Measurements from ENCODE around the gene PKD2. TPM values are rescaled to one million over a fixed set of nuclear protein-coding genes. Genes with fewer than 3 reads are reported as not detected.

PKD2 gene
- total RNA-seq, 2 donors from 2014 or later: 19.0 to 40.3 TPM

- intact Hi-C loops (cut with DNase I): no loop called here
- Histone ChIP-seq H3K4me3 (no peak overlapping the region), H3K27ac (no peak overlapping the region), H3K4me1 (replicated peaks) (no peaks in the 10 kb centered on the region), H3K9me3 (no peaks in the 10 kb centered on the region), H3K27me3 (replicated peaks; ENCODE audit: insufficient read depth) (no peaks in the 10 kb centered on the region), H3K36me3 (no peaks in the 10 kb centered on the region)
- WGBS: 94% methylated on average over 8 of the region's 8 CpGs
- no peak for TF ChIP-seq POLR2A (IDR thresholded peaks at IDR 0.05)
- TF ChIP-seq POLR2AphosphoS5 (IDR thresholded peaks at IDR 0.05): no peak
- TF ChIP-seq, protein P1, sequence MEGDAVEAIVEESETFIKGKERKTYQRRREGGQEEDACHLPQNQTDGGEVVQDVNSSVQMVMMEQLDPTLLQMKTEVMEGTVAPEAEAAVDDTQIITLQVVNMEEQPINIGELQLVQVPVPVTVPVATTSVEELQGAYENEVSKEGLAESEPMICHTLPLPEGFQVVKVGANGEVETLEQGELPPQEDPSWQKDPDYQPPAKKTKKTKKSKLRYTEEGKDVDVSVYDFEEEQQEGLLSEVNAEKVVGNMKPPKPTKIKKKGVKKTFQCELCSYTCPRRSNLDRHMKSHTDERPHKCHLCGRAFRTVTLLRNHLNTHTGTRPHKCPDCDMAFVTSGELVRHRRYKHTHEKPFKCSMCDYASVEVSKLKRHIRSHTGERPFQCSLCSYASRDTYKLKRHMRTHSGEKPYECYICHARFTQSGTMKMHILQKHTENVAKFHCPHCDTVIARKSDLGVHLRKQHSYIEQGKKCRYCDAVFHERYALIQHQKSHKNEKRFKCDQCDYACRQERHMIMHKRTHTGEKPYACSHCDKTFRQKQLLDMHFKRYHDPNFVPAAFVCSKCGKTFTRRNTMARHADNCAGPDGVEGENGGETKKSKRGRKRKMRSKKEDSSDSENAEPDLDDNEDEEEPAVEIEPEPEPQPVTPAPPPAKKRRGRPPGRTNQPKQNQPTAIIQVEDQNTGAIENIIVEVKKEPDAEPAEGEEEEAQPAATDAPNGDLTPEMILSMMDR (IDR thresholded peaks at IDR 0.05): no peak
- DNase-seq (ENCODE audit: low spot score): no peak
These were observed 25.9 kb upstream of the PKD2 start for GRCh38 chr4:87981486-87981885.

DNA sequence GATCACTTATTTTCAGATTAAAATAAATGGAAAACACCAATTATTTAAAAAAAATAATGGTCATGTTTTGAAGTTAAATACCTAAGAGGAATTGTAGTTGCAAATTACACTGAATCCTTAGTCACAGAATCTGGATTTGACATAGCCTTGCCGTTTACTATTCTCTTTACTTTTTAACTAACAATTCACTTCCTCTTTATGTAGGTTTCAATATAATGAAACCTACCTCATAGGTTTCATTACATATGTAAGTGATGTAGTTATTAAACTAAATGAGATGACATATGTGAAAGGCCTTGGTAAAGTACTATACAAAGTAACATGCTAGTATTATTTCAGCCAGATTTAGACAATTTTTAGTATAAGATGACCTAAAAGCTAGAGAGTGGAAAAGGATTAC, 25.4 kb upstream of the PKD2 start:
- 79% methylated on average over 1 of the region's 1 CpG for WGBS
- Histone ChIP-seq H3K9me3 (no peaks in the 10 kb centered on the region), H3K4me1 (replicated peaks) (no peaks in the 10 kb centered on the region), H3K27me3 (replicated peaks; ENCODE audit: insufficient read depth) (no peaks in the 10 kb centered on the region), H3K36me3 (no peaks in the 10 kb centered on the region), H3K27ac (no peak overlapping the region), H3K4me3 (no peak overlapping the region)
- intact Hi-C loops (cut with DNase I): no loop called here
- TF ChIP-seq, protein P1 (IDR thresholded peaks at IDR 0.05): no peak
- TF ChIP-seq POLR2AphosphoS5 (IDR thresholded peaks at IDR 0.05): no peak
- no peak for DNase-seq (ENCODE audit: low spot score)

- Histone ChIP-seq H3K4me3 (no peak overlapping the region), H3K27me3 (replicated peaks; ENCODE audit: insufficient read depth) (no peaks in the 10 kb centered on the region), H3K4me1 (replicated peaks) (no peaks in the 10 kb centered on the region), H3K36me3 (no peaks in the 10 kb centered on the region), H3K9me3 (no peaks in the 10 kb centered on the region), H3K27ac (no peak overlapping the region)
- WGBS: 93% methylated on average over 13 of the region's 13 CpGs
- TF ChIP-seq, protein P1 (IDR thresholded peaks at IDR 0.05): no peak
- TF ChIP-seq POLR2AphosphoS5 (IDR thresholded peaks at IDR 0.05) (no peak), POLR2A (IDR thresholded peaks at IDR 0.05) (no peak)
- intact Hi-C loops (cut with DNase I): no loop called here
- DNase-seq (ENCODE audit: low spot score): no peak
These were observed 24.9 kb upstream of the PKD2 start for GRCh38 chr4:87982446-87983010.

- TF ChIP-seq POLR2A (IDR thresholded peaks at IDR 0.05) (no peak), POLR2AphosphoS5 (IDR thresholded peaks at IDR 0.05) (no peak)
- TF ChIP-seq, protein P1 (IDR thresholded peaks at IDR 0.05): no peak
- no peaks in the 10 kb centered on the region for H3K27me3 ChIP-seq (replicated peaks; ENCODE audit: insufficient read depth)
- H3K27ac ChIP-seq: no peak overlapping the region
- no peaks in the 10 kb centered on the region for H3K9me3 ChIP-seq
- H3K4me3 ChIP-seq: no peak overlapping the region
- intact Hi-C loops (cut with DNase I): no loop called here
- DNase-seq (ENCODE audit: low spot score): no peak
- WGBS: 88% methylated on average over 2 of the region's 2 CpGs
- H3K4me1 ChIP-seq (replicated peaks): no peaks in the 10 kb centered on the region
- no peaks in the 10 kb centered on the region for H3K36me3 ChIP-seq
These were observed 23.4 kb upstream of the PKD2 start for GRCh38 chr4:87983996-87984395.

- TF ChIP-seq POLR2A (IDR thresholded peaks at IDR 0.05): no peak
- TF ChIP-seq, protein P1 (IDR thresholded peaks at IDR 0.05): peak in 2 of 4 experiments; percentile 7 to 46
- 10% methylated on average over 1 of the region's 1 CpG for WGBS
- no peaks in the 10 kb centered on the region for H3K4me1 ChIP-seq (replicated peaks)
- no peak overlapping the region for H3K4me3 ChIP-seq
- H3K9me3 ChIP-seq: no peaks in the 10 kb centered on the region
- no peak for DNase-seq (ENCODE audit: low spot score)
- no peaks in the 10 kb centered on the region for H3K27me3 ChIP-seq (replicated peaks; ENCODE audit: insufficient read depth)
- H3K27ac ChIP-seq: no peak overlapping the region
- intact Hi-C loops (cut with DNase I): no loop called here
- H3K36me3 ChIP-seq: no peaks in the 10 kb centered on the region
These were observed 22.1 kb upstream of the PKD2 start for GRCh38 chr4:87985097-87985886.
